HTR-8/SVneo (cell line): ENCODE data around the gene CDYL.
"Not testable (repeated sequence)": the region's sequence is repeated elsewhere in the genome, so short reads cannot be mapped to it uniquely, and the experiment has no call there.

ENCODE experiments used
- DNase-seq: peaks from one replicate; pipeline ENCODE4 v3.0.0; 2011; ENCODE audit warnings: low spot score, mixed read lengths; ENCODE audit not compliant: insufficient read length
- FAIRE-seq: peaks from 2 replicates; lab custom pipeline; 2011; peaks lifted over from hg19 to GRCh38; lab: Jason Lieb, UNC

CDYL gene

GRCh38 chr6:4820704-4821276, 44.6 kb downstream of the CDYL start:
- no peak for FAIRE-seq
- DNase-seq = no peak

- FAIRE-seq = no peak
- DNase-seq = no peak
Observed at GRCh38 chr6:4822476-4822875, 46.3 kb downstream of the CDYL start.

GRCh38 chr6:4828187-4828698, 52.0 kb downstream of the CDYL start:
- DNase-seq (no peak), FAIRE-seq (no peak)

GRCh38 chr6:4829089-4829488, 52.9 kb downstream of the CDYL start:
- DNase-seq (no peak), FAIRE-seq (no peak)

GRCh38 chr6:4835540-4835939, 59.3 kb downstream of the CDYL start:
- FAIRE-seq, DNase-seq: not testable (repeated sequence)

- FAIRE-seq = no peak
- no peak for DNase-seq
Observed at GRCh38 chr6:4840169-4840568, 64.0 kb downstream of the CDYL start.

GRCh38 chr6:4844108-4844507, 67.9 kb downstream of the CDYL start:
- FAIRE-seq (no peak), DNase-seq (no peak)

GRCh38 chr6:4846387-4846786, 70.2 kb downstream of the CDYL start:
- DNase-seq (no peak), FAIRE-seq (no peak)

- FAIRE-seq (no peak), DNase-seq (no peak)
Observed at GRCh38 chr6:4848382-4849068, 72.3 kb downstream of the CDYL start.

GRCh38 chr6:4849226-4850022, 73.2 kb downstream of the CDYL start:
- DNase-seq (no peak), FAIRE-seq (no peak)

GRCh38 chr6:4851035-4851434, 74.8 kb downstream of the CDYL start:
- no peak for FAIRE-seq
- no peak for DNase-seq

- not testable (repeated sequence) for DNase-seq, FAIRE-seq
Observed at GRCh38 chr6:4852186-4852585, 76.0 kb downstream of the CDYL start.

- no peak for FAIRE-seq
- no peak for DNase-seq
Observed at GRCh38 chr6:4852938-4853337, 76.7 kb downstream of the CDYL start.

GRCh38 chr6:4853349-4853748, 77.1 kb downstream of the CDYL start:
- no peak for FAIRE-seq
- no peak for DNase-seq

- FAIRE-seq (no peak), DNase-seq (no peak)
Observed at GRCh38 chr6:4853782-4854511, 77.7 kb downstream of the CDYL start.

GRCh38 chr6:4856785-4857184, 80.6 kb downstream of the CDYL start:
- DNase-seq = no peak

GRCh38 chr6:4858194-4859015, 82.2 kb downstream of the CDYL start:
- FAIRE-seq = no peak
- no peak for DNase-seq

More at GRCh38 chr6:4856785-4857184, 80.6 kb downstream of the CDYL start:
- FAIRE-seq = no peak

GRCh38 chr6:4860387-4860786, 84.2 kb downstream of the CDYL start:
- FAIRE-seq (no peak), DNase-seq (no peak)

GRCh38 chr6:4861564-4861963, 85.4 kb downstream of the CDYL start:
- no peak for DNase-seq

GRCh38 chr6:4864519-4864918, 88.3 kb downstream of the CDYL start:
- DNase-seq (no peak), FAIRE-seq (no peak)

More at GRCh38 chr6:4861564-4861963, 85.4 kb downstream of the CDYL start:
- FAIRE-seq = no peak
